GM12872 (cell line): ENCODE results near the gene GLIS1.

ENCODE experiments used
- CTCF ChIP-seq: IDR thresholded peaks from 3 replicates; pipeline ENCODE4 v1.5.1; 2011; ENCODE audit warnings: low read depth, mild to moderate bottlenecking, low read length, moderate library complexity; ENCODE audit not compliant: insufficient read depth

Gene GLIS1

GRCh38 chr1:53562291-53562980, 176.5 kb downstream of the GLIS1 start:
- TF ChIP-seq CTCF = no peak

GRCh38 chr1:53561503-53562105, 177.4 kb downstream of the GLIS1 start:
- TF ChIP-seq CTCF = no peak

GRCh38 chr1:53560581-53561502, 178.1 kb downstream of the GLIS1 start:
- no peak for TF ChIP-seq CTCF

- no peak for TF ChIP-seq CTCF
Observed at GRCh38 chr1:53559854-53560580, 178.9 kb downstream of the GLIS1 start.

GRCh38 chr1:53559391-53559815, 179.6 kb downstream of the GLIS1 start:
- TF ChIP-seq CTCF = no peak

GRCh38 chr1:53558739-53559315, 180.1 kb downstream of the GLIS1 start:
- no peak for TF ChIP-seq CTCF
